HEK293T (cell line): ENCODE data around the gene SEMA3B.

ENCODE experiments used
- ARNT ChIP-seq: fragments of 450-650 bp; IDR thresholded peaks from 2 replicates; pipeline ENCODE4 v1.6.1; 2017; ENCODE audit warnings: mild to moderate bottlenecking
- FOXA1 ChIP-seq: fragments of 450-650 bp; IDR thresholded peaks from 2 replicates; pipeline ENCODE4 v1.6.1; 2016; ENCODE audit warnings: mild to moderate bottlenecking
- FOXM1 ChIP-seq: fragments of 450-650 bp; IDR thresholded peaks from 2 replicates; pipeline ENCODE4 v1.6.1; 2017; ENCODE audit warnings: mild to moderate bottlenecking, borderline replicate concordance
- HDGF ChIP-seq: fragments of 450-650 bp; IDR thresholded peaks from 2 replicates; pipeline ENCODE4 v1.6.1; 2017; ENCODE audit warnings: antibody characterized with exemption, borderline replicate concordance
- PKNOX1 ChIP-seq: fragments of 450-650 bp; IDR thresholded peaks from 2 replicates; pipeline ENCODE4 v1.6.1; 2016
- SP1 ChIP-seq: fragments of 450-650 bp; IDR thresholded peaks from 2 replicates; pipeline ENCODE4 v1.6.1; 2017
- TARDBP ChIP-seq: fragments of 450-650 bp; IDR thresholded peaks from 2 replicates; pipeline ENCODE4 v1.6.1; 2016
- ZNF384 ChIP-seq: fragments of 450-650 bp; IDR thresholded peaks from 2 replicates; pipeline ENCODE4 v1.6.1; 2016

GRCh38 chr3:50258029-50258680, 10.8 kb upstream of the SEMA3B start:
- TF ChIP-seq TARDBP (no peak), ARNT (no peak), PKNOX1 (no peak), FOXM1 (no peak), FOXA1 (no peak), SP1 (no peak), ZNF384 (no peak), HDGF (no peak)
